ENCODE measurements around the gene CAMSAP1. TPM values are rescaled to one million over a fixed set of nuclear protein-coding genes. Genes with fewer than 3 reads are reported as not detected.

Gene CAMSAP1
- total RNA-seq, 1 experiment from 2014 or later: 24.8 TPM

GRCh38 chr9:135956802-135957174 lies 49.4 kb upstream of the CAMSAP1 start:
- in situ Hi-C loops (cut with HindIII; ENCODE audit: low pct_unique_long_range_greater_than_20kb, low sequenced_read_pairs) (no loop called here), intact Hi-C loops (cut with micrococcal nuclease; ENCODE audit: unreplicated experiment) (no loop called here)
- CTCF ChIA-PET: no interaction called here

GRCh38 chr9:135955934-135956801 lies 48.8 kb upstream of the CAMSAP1 start:
- no peak for ATAC-seq
- no peaks in the 10 kb centered on the region for H3K27me3 ChIP-seq (ENCODE audit: control insufficient read depth, insufficient read depth, low read length)
- no peak for DNase-seq (ENCODE audit: low read depth, low spot score)
- no peak overlapping the region for H3K4me3 ChIP-seq (ENCODE audit: low read depth in 2 of 2, low read length in 2 of 2)
- no TSS peak for BruUV-seq (replicated peaks)
- H3K9me3 ChIP-seq (ENCODE audit: control insufficient read depth, insufficient read depth, low read depth, low read length): no peaks in the 10 kb centered on the region
- ChIA-PET CTCF (no interaction called here), POLR2A (interaction anchor here (1.2 kb wide), 1 partner anchor 96 kb away, joined by 10 read pairs; no protein-coding TSS in a partner anchor)
- no peaks in the 10 kb centered on the region for H3K4me1 ChIP-seq (ENCODE audit: control insufficient read depth, insufficient read depth, low read length)
- in situ Hi-C loops (cut with HindIII; ENCODE audit: low pct_unique_long_range_greater_than_20kb, low sequenced_read_pairs) (no loop called here), intact Hi-C loops (cut with micrococcal nuclease; ENCODE audit: unreplicated experiment) (no loop called here)
- H3K27ac ChIP-seq (ENCODE audit: low read length): no peak overlapping the region
- no peaks in the 10 kb centered on the region for H3K36me3 ChIP-seq (ENCODE audit: control insufficient read depth, insufficient read depth, low read length)
- TF ChIP-seq POLR2AphosphoS5 (IDR thresholded peaks at IDR 0.05; ENCODE audit: low read depth, low read length) (no peak), REST (IDR thresholded peaks at IDR 0.05; ENCODE audit: insufficient read depth in 1 of 2, low read depth in 2 of 2, low read length in 1 of 2) (no peak), SIN3A (IDR thresholded peaks at IDR 0.05; ENCODE audit: borderline replicate concordance, insufficient read depth, low read depth, low read length) (no peak), TCF7L2 (IDR thresholded peaks at IDR 0.05; ENCODE audit: low read depth, low read length) (no peak)

More at GRCh38 chr9:135956802-135957174, 49.4 kb upstream of the CAMSAP1 start:
- H3K27ac ChIP-seq (ENCODE audit: low read length): no peak overlapping the region
- H3K27me3 ChIP-seq (ENCODE audit: control insufficient read depth, insufficient read depth, low read length): no peaks in the 10 kb centered on the region
- DNase-seq (ENCODE audit: low read depth, low spot score) (no peak), ATAC-seq (no peak)
- BruUV-seq (replicated peaks): no TSS peak
- no peaks in the 10 kb centered on the region for H3K36me3 ChIP-seq (ENCODE audit: control insufficient read depth, insufficient read depth, low read length)
- H3K9me3 ChIP-seq (ENCODE audit: control insufficient read depth, insufficient read depth, low read depth, low read length): no peaks in the 10 kb centered on the region
- H3K4me1 ChIP-seq (ENCODE audit: control insufficient read depth, insufficient read depth, low read length): no peaks in the 10 kb centered on the region
- TF ChIP-seq POLR2AphosphoS5 (IDR thresholded peaks at IDR 0.05; ENCODE audit: low read depth, low read length) (no peak), TCF7L2 (IDR thresholded peaks at IDR 0.05; ENCODE audit: low read depth, low read length) (no peak), SIN3A (IDR thresholded peaks at IDR 0.05; ENCODE audit: borderline replicate concordance, insufficient read depth, low read depth, low read length) (no peak), CTCF (IDR thresholded peaks at IDR 0.05) (no peak), REST (IDR thresholded peaks at IDR 0.05; ENCODE audit: insufficient read depth in 1 of 2, low read depth in 2 of 2, low read length in 1 of 2) (no peak)
- POLR2A ChIA-PET: interaction anchor here (1.2 kb wide), 1 partner anchor 95 kb away, joined by 10 read pairs; no protein-coding TSS in a partner anchor
- H3K4me3 ChIP-seq (ENCODE audit: low read depth in 2 of 2, low read length in 2 of 2): no peak overlapping the region
